GM21825 (cell line): ENCODE data around the gene BAIAP2.

Source experiments
- ATAC-seq: cut with Tn5 transposase; IDR thresholded peaks from one replicate; pipeline ENCODE4 v1.9.1; 2021; ENCODE audit warnings: mild to moderate bottlenecking, moderate library complexity; ENCODE audit not compliant: unreplicated experiment

The BAIAP2 gene

GRCh38 chr17:81050645-81051625, 16.0 kb downstream of the BAIAP2 start:
- ATAC-seq = no peak

DNA sequence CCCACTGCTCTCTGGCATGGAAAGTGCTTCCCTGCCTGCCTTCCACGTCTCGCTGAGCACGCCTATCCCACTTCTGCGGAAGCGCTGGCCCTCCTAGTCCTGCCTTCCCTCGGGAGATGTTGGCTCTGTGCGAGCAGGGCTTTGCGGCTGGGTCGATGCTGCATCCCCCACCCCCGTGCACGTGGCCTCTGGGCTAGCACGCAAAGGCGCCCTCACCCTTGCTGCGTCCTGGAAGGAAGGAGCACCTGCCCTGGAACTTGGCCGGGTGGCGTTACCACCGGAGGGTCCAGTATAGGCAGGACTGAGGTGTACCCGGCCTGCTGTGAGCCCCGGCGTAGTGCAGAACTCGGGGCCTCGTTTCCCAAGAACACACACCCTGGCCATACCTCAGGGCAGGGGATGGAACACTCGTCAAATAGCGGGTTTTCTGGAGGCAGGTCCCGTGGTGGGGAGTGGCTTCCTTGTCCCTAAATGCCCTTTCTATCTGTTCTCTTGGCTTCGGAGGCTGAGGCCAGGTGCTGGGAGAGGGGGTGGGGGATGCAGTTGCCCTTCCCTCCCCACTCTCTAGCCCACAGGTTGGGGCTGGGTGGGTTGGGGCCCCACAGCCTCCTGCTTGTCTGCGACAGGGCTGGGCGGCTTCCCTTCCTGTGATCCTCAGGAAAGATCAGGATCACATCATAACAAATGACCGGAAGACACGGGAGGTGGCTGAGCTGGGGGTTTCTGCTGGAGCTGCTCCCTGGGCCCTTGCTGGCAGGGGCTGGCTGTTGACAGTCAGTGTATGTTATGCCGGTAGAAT, 17.4 kb downstream of the BAIAP2 start:
- ATAC-seq = no peak

DNA sequence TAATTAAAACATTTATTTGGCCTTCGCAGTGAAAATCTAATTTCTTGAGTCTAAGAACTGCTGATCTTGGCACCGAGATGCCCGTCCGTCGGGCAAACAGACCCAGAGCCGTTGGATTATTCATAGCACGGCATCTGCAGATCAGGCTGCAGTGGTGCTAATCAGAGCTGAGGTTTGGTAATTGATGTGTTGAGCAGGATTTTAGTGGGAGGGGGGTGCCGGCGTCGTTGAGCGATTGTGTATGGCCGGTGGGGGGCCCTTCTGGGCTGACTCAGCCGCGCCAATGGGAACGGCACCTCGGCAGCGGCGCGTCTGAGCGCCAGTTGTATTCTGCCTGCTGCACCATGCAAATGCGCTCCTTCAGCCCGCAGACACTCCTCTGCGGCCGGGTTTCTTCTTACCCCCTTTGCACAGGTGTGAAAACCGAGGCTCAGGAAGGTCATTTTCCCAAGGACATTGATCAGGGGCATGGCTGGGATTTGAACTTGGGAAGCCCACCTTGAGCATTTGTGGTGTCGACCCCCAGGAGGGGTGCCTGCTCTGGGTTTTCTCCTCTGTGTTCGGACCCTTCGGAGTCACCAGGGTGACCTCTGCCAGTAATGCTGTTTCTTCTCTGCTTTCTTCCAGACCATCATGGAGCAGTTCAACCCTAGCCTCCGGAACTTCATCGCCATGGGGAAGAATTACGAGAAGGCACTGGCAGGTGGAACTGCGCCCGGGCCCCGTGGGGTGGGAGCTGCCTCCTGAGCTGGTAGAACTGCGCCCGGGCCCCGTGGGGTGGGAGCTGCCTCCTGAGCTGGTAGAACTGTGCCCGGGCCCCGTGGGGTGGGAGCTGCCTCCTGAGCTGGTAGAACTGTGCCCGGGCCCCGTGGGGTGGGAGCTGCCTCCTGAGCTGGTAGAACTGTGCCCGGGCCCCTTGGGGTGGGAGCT, 18.4 kb downstream of the BAIAP2 start:
- no peak for ATAC-seq

- ATAC-seq = no peak
These were observed 19.4 kb downstream of the BAIAP2 start for GRCh38 chr17:81054308-81054707.

- no peak for ATAC-seq
These were observed 20.0 kb downstream of the BAIAP2 start for GRCh38 chr17:81054881-81055370.

GRCh38 chr17:81056312-81056711, 21.4 kb downstream of the BAIAP2 start:
- no peak for ATAC-seq

- no peak for ATAC-seq
These were observed 22.3 kb downstream of the BAIAP2 start for GRCh38 chr17:81057079-81057730.

GRCh38 chr17:81057777-81058176, 22.8 kb downstream of the BAIAP2 start:
- ATAC-seq = no peak

GRCh38 chr17:81058263-81058871, 23.4 kb downstream of the BAIAP2 start:
- no peak for ATAC-seq

GRCh38 chr17:81059026-81059425, 24.1 kb downstream of the BAIAP2 start:
- ATAC-seq = no peak

GRCh38 chr17:81060416-81060815, 25.5 kb downstream of the BAIAP2 start:
- ATAC-seq = no peak

GRCh38 chr17:81061027-81061735, 26.2 kb downstream of the BAIAP2 start:
- ATAC-seq = no peak

- ATAC-seq = no peak
These were observed 27.2 kb downstream of the BAIAP2 start for GRCh38 chr17:81062014-81062780.

GRCh38 chr17:81063106-81064093, 28.4 kb downstream of the BAIAP2 start:
- ATAC-seq = no peak

DNA sequence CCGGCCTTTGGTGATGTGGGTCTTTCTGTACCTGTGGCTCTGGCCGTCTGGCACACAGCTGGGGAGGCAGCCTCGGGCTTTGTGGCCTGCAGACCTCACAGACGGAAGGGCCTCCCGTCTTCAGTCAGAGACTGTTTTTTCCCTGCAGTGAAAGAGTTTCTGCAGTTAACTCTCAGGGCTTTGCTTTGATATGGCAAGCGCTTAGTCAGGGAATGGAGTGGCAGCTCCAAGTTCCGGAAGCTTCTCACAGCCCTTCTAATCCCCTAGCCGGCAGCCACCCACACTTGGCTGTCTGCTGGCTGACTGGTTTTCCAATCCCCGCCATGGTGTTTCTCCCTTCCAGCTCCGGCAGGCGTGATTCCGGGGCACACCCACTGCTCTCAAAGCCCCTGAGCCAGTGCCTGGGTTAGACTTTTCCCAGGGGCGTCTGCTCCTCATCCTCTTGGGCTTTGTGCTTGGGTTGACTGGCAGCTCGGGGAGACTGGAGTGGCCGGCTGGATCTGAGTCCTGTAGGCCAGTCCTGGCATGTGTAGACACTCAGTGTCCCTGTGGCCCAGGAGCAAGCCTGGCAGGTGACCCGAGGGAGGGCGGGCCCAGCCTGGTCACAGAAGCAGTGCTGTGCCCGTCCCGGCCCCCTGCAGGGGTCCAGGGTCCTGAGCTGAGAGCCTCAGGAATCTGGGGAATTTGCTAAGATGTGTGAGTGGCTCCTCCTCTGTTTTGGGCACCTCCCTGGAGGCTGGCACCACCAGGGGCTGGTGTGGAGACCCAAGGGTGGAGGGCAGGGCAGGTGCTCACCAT, 29.9 kb downstream of the BAIAP2 start:
- ATAC-seq = no peak

DNA sequence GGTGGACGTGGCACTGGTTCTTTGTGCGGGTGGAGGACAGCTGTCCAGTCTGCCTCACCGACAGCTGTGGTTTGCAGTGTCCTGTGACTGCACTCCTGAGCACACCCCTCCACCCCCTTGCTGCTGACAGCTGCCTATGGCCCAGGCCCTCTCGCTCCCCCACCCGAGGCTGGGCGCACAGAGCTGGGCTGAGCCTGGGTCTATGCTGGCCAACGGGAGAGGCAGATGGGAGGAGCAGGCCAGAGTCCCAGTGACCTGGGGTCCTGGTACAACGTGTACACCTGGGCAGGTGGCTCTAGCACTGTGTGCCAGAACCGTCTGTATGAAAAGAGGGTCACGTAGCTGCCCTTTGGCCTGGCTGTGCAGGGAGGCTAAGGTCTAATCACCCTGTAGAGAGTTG, 30.5 kb downstream of the BAIAP2 start:
- no peak for ATAC-seq
